DND-41 (cell line): Measurements from ENCODE around the gene IFNG-AS1.

Experiments used
- ATAC-seq: fragments of 200-7000 bp; cut with Tn5 transposase; 3 replicates; pipeline ENCODE4 v1.9.1; 2021; ENCODE audit warnings: low read depth; ENCODE audit not compliant: insufficient read depth
- DNase-seq: peaks from one replicate; pipeline ENCODE4 v3.0.0-alpha.2; 2020
- H2AFZ ChIP-seq: 2 replicates; pipeline ENCODE4 v1.6.0; 2012; ENCODE audit warnings: low read depth, low read length
- H3K27ac ChIP-seq: 2 replicates; pipeline ENCODE4 v1.5.1; 2012; ENCODE audit warnings: low read length, inconsistent platforms
- H3K27me3 ChIP-seq: fragments of 200-600 bp; sonication (generic); 2 replicates; pipeline ENCODE4 v1.6.0; 2012; ENCODE audit warnings: low read length, mild to moderate bottlenecking, inconsistent platforms; ENCODE audit not compliant: insufficient read depth, poor library complexity
- H3K36me3 ChIP-seq: 2 replicates; pipeline ENCODE4 v1.5.1; 2012; ENCODE audit warnings: low read length, inconsistent platforms; ENCODE audit not compliant: insufficient read depth
- H3K4me1 ChIP-seq: 2 replicates; pipeline ENCODE4 v1.5.1; 2012; ENCODE audit warnings: mild to moderate bottlenecking, low read length; ENCODE audit not compliant: insufficient read depth
- H3K4me2 ChIP-seq: 2 replicates; pipeline ENCODE4 v1.6.0; 2012; ENCODE audit warnings: mild to moderate bottlenecking, moderate library complexity, low read length, inconsistent platforms; ENCODE audit not compliant: insufficient read depth
- H3K4me3 ChIP-seq, 2 experiments: fragments of 200-600 bp in 1 of 2; shearing (Covaris generic) in 1 of 2; 2 replicates each; pipeline ENCODE4 v1.5.1; 2012 to 2016; ENCODE audit warnings: inconsistent platforms in 2 of 2, low read length in 2 of 2, mild to moderate bottlenecking in 2 of 2, low read depth in 1 of 2, moderate library complexity in 1 of 2
- H3K79me2 ChIP-seq: 2 replicates; pipeline ENCODE4 v1.6.0; 2012; ENCODE audit warnings: low read length, inconsistent platforms; ENCODE audit not compliant: insufficient read depth
- H3K9ac ChIP-seq: 2 replicates; pipeline ENCODE4 v1.6.0; 2012; ENCODE audit warnings: low read depth, mild to moderate bottlenecking, inconsistent platforms, low read length, moderate library complexity
- H3K9me3 ChIP-seq: 2 replicates; pipeline ENCODE4 v1.5.1; 2012; ENCODE audit warnings: low read length, moderate library complexity, mild to moderate bottlenecking, inconsistent platforms; ENCODE audit not compliant: insufficient read depth, severe bottlenecking
- H4K20me1 ChIP-seq: 2 replicates; pipeline ENCODE4 v1.6.0; 2012; ENCODE audit warnings: low read length; ENCODE audit not compliant: insufficient read depth
- CTCF ChIP-seq: IDR thresholded peaks from 2 replicates; pipeline ENCODE4 v1.5.1; 2012; ENCODE audit warnings: borderline replicate concordance, low read length, moderate library complexity, mild to moderate bottlenecking; ENCODE audit not compliant: poor library complexity, severe bottlenecking; ENCODE audit errors: extremely low read depth
- EZH2 ChIP-seq: IDR thresholded peaks from 3 replicates; pipeline ENCODE4 v1.6.1; 2012; ENCODE audit warnings: borderline replicate concordance, low read depth, mild to moderate bottlenecking, moderate library complexity, low read length, inconsistent platforms; ENCODE audit not compliant: severe bottlenecking

The IFNG-AS1 gene

GRCh38 chr12:67966560-67966959, 22.7 kb upstream of the IFNG-AS1 start:
- ATAC-seq (no peak), DNase-seq (no peak)
- H4K20me1 ChIP-seq = no peaks in the 10 kb centered on the region
- H3K9me3 ChIP-seq = peaks cover 2% of the 10 kb centered on the region
- TF ChIP-seq CTCF (no peak), EZH2 (no peak)
- no peaks in the 10 kb centered on the region for H3K36me3 ChIP-seq
- no peak overlapping the region for H3K27ac ChIP-seq
- H3K79me2 ChIP-seq = no peaks in the 10 kb centered on the region
- H3K4me1 ChIP-seq = no peaks in the 10 kb centered on the region
- H3K27me3 ChIP-seq = no peaks in the 10 kb centered on the region
- H3K9ac ChIP-seq = no peak overlapping the region
- no peak overlapping the region for H3K4me2 ChIP-seq
- no peak overlapping the region for H2AFZ ChIP-seq
- H3K4me3 ChIP-seq = no peak overlapping the region

- TF ChIP-seq CTCF (no peak), EZH2 (no peak)
These were observed 20.9 kb upstream of the IFNG-AS1 start for GRCh38 chr12:67968321-67968720.

GRCh38 chr12:67968725-67969124, 20.5 kb upstream of the IFNG-AS1 start:
- Histone ChIP-seq H3K9ac (no peak overlapping the region), H3K9me3 (no peaks in the 10 kb centered on the region), H3K4me2 (no peak overlapping the region), H3K4me1 (no peaks in the 10 kb centered on the region), H3K4me3 (no peak overlapping the region), H3K27ac (no peak overlapping the region), H3K27me3 (no peaks in the 10 kb centered on the region), H3K79me2 (no peaks in the 10 kb centered on the region), H4K20me1 (no peaks in the 10 kb centered on the region), H2AFZ (no peak overlapping the region), H3K36me3 (no peaks in the 10 kb centered on the region)
- DNase-seq (no peak), ATAC-seq (no peak)
- TF ChIP-seq EZH2 = no peak
- TF ChIP-seq CTCF = no peak

More at GRCh38 chr12:67968321-67968720, 20.9 kb upstream of the IFNG-AS1 start:
- Histone ChIP-seq H3K4me1 (no peaks in the 10 kb centered on the region), H3K4me3 (no peak overlapping the region), H3K27ac (no peak overlapping the region), H3K27me3 (no peaks in the 10 kb centered on the region), H2AFZ (no peak overlapping the region), H3K79me2 (no peaks in the 10 kb centered on the region), H4K20me1 (no peaks in the 10 kb centered on the region), H3K4me2 (no peak overlapping the region), H3K9ac (no peak overlapping the region), H3K9me3 (no peaks in the 10 kb centered on the region), H3K36me3 (no peaks in the 10 kb centered on the region)
- ATAC-seq (no peak), DNase-seq (no peak)

- H2AFZ ChIP-seq = no peak overlapping the region
- TF ChIP-seq CTCF (no peak), EZH2 (no peak)
- H3K9me3 ChIP-seq = no peaks in the 10 kb centered on the region
These were observed 20.0 kb upstream of the IFNG-AS1 start for GRCh38 chr12:67969134-67969802.

More at GRCh38 chr12:67969134-67969802, 20.0 kb upstream of the IFNG-AS1 start:
- H3K79me2 ChIP-seq = no peaks in the 10 kb centered on the region
- no peak overlapping the region for H3K27ac ChIP-seq
- no peak overlapping the region for H3K4me3 ChIP-seq
- no peaks in the 10 kb centered on the region for H3K4me1 ChIP-seq
- no peaks in the 10 kb centered on the region for H3K27me3 ChIP-seq
- H4K20me1 ChIP-seq = no peaks in the 10 kb centered on the region
- H3K4me2 ChIP-seq = no peak overlapping the region
- ATAC-seq = no peak
- DNase-seq = no peak
- H3K9ac ChIP-seq = no peak overlapping the region
- no peaks in the 10 kb centered on the region for H3K36me3 ChIP-seq
